HL-60 (cell line): ENCODE results near the gene DUSP22.

ENCODE experiments used
- DNase-seq, 2 experiments: peaks; one replicate each; pipeline ENCODE4 v3.0.0-alpha.2; 2010 to 2020; ENCODE audit warnings: low read depth in 1 of 2, low spot score in 1 of 2
- H3K27ac ChIP-seq: fragments of 250-450 bp; sonication (Bioruptor Pico); replicated peaks from 2 replicates; pipeline ENCODE4 v1.5.1; 2020; ENCODE audit warnings: mild to moderate bottlenecking, moderate library complexity
- H3K27me3 ChIP-seq: fragments of 250-450 bp; sonication (Bioruptor Pico); 2 replicates; pipeline ENCODE4 v1.5.1; 2021; ENCODE audit warnings: mild to moderate bottlenecking, moderate library complexity; ENCODE audit not compliant: insufficient read depth, poor library complexity, severe bottlenecking
- H3K4me3 ChIP-seq: replicated peaks from 2 replicates; pipeline ENCODE4 v1.5.1; 2011; ENCODE audit warnings: mild to moderate bottlenecking, control low read depth, low read length; ENCODE audit not compliant: insufficient read depth
- GABPA ChIP-seq: IDR thresholded peaks from 2 replicates; pipeline ENCODE4 v1.6.1; 2012; ENCODE audit warnings: low read depth
- POLR2AphosphoS5 ChIP-seq: IDR thresholded peaks from 2 replicates; pipeline ENCODE4 v1.6.1; 2012; ENCODE audit warnings: low read depth
- SPI1 ChIP-seq: IDR thresholded peaks from 2 replicates; pipeline ENCODE4 v1.6.1; 2012; ENCODE audit warnings: low read depth, mild to moderate bottlenecking, borderline replicate concordance
- TF ChIP-seq, protein P1 (sequence below): IDR thresholded peaks from 2 replicates; pipeline ENCODE4 v1.6.1; 2012; ENCODE audit warnings: low read depth; ENCODE audit not compliant: insufficient replicate concordance
- TF ChIP-seq, protein P2 (sequence below): IDR thresholded peaks from one replicate; pipeline ENCODE4 v1.5.1; 2011; ENCODE audit warnings: low read length, control low read depth, inconsistent platforms; ENCODE audit not compliant: insufficient read depth

DUSP22 gene

DNA sequence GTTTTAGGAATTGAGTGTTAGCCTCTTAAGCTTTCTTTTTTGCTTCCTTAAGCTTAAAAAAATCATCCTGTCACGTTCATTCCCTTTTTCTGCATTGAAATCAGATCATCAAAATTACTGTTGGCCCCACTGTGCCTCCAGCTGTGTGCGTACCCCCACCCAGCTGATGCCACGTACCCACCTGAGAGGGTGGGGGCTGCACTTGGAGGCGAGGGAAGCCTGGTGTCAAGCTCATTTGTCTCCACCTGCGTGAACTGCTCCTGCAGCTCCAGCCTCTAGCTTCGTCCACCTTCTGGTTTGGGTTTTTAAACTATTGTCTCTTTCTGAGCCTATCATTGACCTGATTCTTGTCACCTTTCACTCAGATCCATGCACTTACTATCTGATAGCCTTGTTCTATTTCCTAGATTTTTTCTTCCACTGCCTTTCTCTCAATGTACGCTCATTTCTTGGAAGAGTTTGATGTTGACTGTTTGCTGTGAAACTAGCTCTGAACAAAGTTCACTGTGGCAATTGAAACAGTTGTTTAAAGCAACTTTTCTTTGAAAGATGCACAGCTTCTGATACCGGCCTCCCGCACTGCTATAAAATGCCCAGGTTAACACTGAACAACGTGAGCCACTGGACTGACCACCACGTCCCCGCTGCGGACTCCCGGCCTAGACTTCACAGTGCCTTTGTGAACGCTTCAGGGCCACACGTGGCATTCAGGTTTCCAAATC lies 69.3 kb downstream of the DUSP22 start:
- H3K4me3 ChIP-seq: no peak overlapping the region
- no peak overlapping the region for H3K27ac ChIP-seq
- no peak for DNase-seq
- peaks cover 2% of the 10 kb centered on the region for H3K27me3 ChIP-seq
- TF ChIP-seq, protein P1, sequence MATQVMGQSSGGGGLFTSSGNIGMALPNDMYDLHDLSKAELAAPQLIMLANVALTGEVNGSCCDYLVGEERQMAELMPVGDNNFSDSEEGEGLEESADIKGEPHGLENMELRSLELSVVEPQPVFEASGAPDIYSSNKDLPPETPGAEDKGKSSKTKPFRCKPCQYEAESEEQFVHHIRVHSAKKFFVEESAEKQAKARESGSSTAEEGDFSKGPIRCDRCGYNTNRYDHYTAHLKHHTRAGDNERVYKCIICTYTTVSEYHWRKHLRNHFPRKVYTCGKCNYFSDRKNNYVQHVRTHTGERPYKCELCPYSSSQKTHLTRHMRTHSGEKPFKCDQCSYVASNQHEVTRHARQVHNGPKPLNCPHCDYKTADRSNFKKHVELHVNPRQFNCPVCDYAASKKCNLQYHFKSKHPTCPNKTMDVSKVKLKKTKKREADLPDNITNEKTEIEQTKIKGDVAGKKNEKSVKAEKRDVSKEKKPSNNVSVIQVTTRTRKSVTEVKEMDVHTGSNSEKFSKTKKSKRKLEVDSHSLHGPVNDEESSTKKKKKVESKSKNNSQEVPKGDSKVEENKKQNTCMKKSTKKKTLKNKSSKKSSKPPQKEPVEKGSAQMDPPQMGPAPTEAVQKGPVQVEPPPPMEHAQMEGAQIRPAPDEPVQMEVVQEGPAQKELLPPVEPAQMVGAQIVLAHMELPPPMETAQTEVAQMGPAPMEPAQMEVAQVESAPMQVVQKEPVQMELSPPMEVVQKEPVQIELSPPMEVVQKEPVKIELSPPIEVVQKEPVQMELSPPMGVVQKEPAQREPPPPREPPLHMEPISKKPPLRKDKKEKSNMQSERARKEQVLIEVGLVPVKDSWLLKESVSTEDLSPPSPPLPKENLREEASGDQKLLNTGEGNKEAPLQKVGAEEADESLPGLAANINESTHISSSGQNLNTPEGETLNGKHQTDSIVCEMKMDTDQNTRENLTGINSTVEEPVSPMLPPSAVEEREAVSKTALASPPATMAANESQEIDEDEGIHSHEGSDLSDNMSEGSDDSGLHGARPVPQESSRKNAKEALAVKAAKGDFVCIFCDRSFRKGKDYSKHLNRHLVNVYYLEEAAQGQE: no peak
- TF ChIP-seq POLR2AphosphoS5 (no peak), GABPA (no peak), SPI1 (no peak)
- TF ChIP-seq, protein P2, sequence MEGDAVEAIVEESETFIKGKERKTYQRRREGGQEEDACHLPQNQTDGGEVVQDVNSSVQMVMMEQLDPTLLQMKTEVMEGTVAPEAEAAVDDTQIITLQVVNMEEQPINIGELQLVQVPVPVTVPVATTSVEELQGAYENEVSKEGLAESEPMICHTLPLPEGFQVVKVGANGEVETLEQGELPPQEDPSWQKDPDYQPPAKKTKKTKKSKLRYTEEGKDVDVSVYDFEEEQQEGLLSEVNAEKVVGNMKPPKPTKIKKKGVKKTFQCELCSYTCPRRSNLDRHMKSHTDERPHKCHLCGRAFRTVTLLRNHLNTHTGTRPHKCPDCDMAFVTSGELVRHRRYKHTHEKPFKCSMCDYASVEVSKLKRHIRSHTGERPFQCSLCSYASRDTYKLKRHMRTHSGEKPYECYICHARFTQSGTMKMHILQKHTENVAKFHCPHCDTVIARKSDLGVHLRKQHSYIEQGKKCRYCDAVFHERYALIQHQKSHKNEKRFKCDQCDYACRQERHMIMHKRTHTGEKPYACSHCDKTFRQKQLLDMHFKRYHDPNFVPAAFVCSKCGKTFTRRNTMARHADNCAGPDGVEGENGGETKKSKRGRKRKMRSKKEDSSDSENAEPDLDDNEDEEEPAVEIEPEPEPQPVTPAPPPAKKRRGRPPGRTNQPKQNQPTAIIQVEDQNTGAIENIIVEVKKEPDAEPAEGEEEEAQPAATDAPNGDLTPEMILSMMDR: no peak

DNA sequence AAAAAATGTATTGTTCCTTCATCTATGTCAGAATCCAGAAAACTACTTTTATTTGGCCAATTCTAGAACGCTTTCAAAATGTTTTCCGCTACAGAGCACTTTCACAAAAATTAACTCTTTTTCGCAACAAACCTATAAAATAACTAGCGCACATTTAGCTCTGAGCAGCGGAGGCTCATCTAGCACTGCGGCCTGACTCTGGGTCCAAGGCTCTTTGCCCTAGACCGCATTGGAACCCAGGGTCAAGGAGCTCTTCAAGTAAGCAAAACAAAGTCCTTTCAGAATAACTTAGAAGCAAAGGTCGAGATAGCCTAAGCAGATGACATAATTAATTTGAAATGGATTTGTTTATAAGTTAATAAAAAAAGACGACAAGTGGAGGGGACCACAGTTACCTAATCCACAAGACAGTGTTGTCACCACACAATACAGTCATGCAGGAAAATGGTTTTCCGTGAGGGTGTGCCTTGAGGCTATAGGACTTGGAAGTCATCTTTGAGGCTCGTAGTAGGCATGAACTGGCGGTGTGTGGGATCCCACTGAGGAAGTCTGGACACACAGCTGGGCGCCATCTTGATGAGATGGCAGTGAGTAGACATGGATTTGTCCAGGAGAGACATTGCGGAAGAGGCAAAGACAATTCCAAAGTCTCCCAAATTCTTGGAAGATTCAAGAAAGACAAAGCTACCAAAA lies 70.1 kb downstream of the DUSP22 start:
- no peak overlapping the region for H3K4me3 ChIP-seq
- TF ChIP-seq, protein P2: no peak
- TF ChIP-seq, protein P1: no peak
- TF ChIP-seq POLR2AphosphoS5 (no peak), SPI1 (no peak), GABPA (no peak)
- H3K27ac ChIP-seq: no peak overlapping the region
- H3K27me3 ChIP-seq: peaks cover 3% of the 10 kb centered on the region
- no peak for DNase-seq

DNA sequence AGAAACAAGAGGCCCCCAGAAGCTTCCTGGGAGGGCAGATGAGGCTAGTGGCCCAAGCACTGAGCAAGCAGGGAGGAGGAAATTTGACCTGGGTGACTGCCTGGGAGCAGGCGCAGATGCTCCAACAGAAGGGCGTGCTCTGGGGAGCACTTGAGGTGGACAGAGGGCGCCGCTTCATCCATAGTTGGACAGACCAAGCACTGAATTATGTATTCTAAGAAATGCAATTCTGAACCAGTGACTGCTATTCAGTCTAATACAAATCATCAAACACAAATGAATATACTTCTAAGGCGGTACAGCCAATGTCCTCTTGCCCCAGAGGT lies 70.6 kb downstream of the DUSP22 start:
- no peak for DNase-seq
- Histone ChIP-seq H3K27ac (no peak overlapping the region), H3K4me3 (no peak overlapping the region), H3K27me3 (peaks cover 3% of the 10 kb centered on the region)
- TF ChIP-seq, protein P2: no peak
- TF ChIP-seq GABPA (no peak), SPI1 (no peak), POLR2AphosphoS5 (no peak)
- TF ChIP-seq, protein P1: no peak
